ENCODE measurements around the gene UMODL1. TPM values are rescaled to one million over a fixed set of nuclear protein-coding genes. Genes with fewer than 3 reads are reported as not detected.

Gene UMODL1
- total RNA-seq, 1 experiment from 2014 or later, result 0.18 TPM

DNA sequence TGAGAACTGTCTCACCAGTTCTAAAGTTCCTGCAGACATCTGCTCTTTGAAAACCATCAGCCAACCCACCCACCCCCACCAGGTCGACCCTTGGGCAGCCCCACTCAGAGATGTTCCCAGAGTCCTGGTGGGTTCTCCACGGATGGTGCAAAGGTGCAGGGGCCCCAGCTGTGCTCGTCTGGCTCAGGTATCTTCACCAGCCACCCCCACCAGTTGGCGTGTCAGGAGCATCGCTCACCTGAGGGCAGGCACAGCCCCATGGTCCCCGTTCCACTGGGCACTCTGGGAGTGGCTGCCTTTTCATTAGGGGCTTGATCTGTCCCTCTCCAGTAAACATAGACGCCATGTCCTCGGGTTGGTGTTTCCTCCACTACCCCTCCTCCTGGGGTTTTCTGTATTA, 70.5 kb downstream of the UMODL1 start:
- H3K4me1 ChIP-seq (ENCODE audit: control insufficient read depth, insufficient read depth, low read length), result no peaks in the 10 kb centered on the region; the same call in 1 of the 2 replicates
- BruUV-seq (replicated peaks), result no TSS peak
- no peak for TF ChIP-seq POLR2AphosphoS5 (IDR thresholded peaks at IDR 0.05; ENCODE audit: low read depth, low read length)
- TF ChIP-seq TCF7L2 (IDR thresholded peaks at IDR 0.05; ENCODE audit: low read depth, low read length), result no peak
- TF ChIP-seq SIN3A (IDR thresholded peaks at IDR 0.05; ENCODE audit: borderline replicate concordance, insufficient read depth, low read depth, low read length), result no peak
- TF ChIP-seq, protein P1, sequence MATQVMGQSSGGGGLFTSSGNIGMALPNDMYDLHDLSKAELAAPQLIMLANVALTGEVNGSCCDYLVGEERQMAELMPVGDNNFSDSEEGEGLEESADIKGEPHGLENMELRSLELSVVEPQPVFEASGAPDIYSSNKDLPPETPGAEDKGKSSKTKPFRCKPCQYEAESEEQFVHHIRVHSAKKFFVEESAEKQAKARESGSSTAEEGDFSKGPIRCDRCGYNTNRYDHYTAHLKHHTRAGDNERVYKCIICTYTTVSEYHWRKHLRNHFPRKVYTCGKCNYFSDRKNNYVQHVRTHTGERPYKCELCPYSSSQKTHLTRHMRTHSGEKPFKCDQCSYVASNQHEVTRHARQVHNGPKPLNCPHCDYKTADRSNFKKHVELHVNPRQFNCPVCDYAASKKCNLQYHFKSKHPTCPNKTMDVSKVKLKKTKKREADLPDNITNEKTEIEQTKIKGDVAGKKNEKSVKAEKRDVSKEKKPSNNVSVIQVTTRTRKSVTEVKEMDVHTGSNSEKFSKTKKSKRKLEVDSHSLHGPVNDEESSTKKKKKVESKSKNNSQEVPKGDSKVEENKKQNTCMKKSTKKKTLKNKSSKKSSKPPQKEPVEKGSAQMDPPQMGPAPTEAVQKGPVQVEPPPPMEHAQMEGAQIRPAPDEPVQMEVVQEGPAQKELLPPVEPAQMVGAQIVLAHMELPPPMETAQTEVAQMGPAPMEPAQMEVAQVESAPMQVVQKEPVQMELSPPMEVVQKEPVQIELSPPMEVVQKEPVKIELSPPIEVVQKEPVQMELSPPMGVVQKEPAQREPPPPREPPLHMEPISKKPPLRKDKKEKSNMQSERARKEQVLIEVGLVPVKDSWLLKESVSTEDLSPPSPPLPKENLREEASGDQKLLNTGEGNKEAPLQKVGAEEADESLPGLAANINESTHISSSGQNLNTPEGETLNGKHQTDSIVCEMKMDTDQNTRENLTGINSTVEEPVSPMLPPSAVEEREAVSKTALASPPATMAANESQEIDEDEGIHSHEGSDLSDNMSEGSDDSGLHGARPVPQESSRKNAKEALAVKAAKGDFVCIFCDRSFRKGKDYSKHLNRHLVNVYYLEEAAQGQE (IDR thresholded peaks at IDR 0.05; ENCODE audit: insufficient read depth in 1 of 2, low read depth in 2 of 2, low read length in 1 of 2), result no peak
- TF ChIP-seq, protein P2, sequence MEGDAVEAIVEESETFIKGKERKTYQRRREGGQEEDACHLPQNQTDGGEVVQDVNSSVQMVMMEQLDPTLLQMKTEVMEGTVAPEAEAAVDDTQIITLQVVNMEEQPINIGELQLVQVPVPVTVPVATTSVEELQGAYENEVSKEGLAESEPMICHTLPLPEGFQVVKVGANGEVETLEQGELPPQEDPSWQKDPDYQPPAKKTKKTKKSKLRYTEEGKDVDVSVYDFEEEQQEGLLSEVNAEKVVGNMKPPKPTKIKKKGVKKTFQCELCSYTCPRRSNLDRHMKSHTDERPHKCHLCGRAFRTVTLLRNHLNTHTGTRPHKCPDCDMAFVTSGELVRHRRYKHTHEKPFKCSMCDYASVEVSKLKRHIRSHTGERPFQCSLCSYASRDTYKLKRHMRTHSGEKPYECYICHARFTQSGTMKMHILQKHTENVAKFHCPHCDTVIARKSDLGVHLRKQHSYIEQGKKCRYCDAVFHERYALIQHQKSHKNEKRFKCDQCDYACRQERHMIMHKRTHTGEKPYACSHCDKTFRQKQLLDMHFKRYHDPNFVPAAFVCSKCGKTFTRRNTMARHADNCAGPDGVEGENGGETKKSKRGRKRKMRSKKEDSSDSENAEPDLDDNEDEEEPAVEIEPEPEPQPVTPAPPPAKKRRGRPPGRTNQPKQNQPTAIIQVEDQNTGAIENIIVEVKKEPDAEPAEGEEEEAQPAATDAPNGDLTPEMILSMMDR (IDR thresholded peaks at IDR 0.05), result no peak
- DNase-seq (ENCODE audit: low read depth, low spot score) (no peak), ATAC-seq (no peak)
- H3K27ac ChIP-seq (ENCODE audit: low read length), result no peak overlapping the region
- no peaks in the 10 kb centered on the region for H3K9me3 ChIP-seq (ENCODE audit: control insufficient read depth, insufficient read depth, low read depth, low read length)
- ChIA-PET CTCF (no interaction called here), POLR2A (no interaction called here)
- intact Hi-C loops (cut with micrococcal nuclease; ENCODE audit: unreplicated experiment) (loop anchor here (5.0 to 10.0 kb wide), 3 partner anchors 113 to 306 kb away; no protein-coding TSS in a partner anchor), in situ Hi-C loops (cut with HindIII; ENCODE audit: low pct_unique_long_range_greater_than_20kb, low sequenced_read_pairs) (no loop called here)
- H3K36me3 ChIP-seq (ENCODE audit: control insufficient read depth, insufficient read depth, low read length), result no peaks in the 10 kb centered on the region
- no peak overlapping the region for H3K4me3 ChIP-seq (ENCODE audit: low read depth in 2 of 2, low read length in 2 of 2)
- no peaks in the 10 kb centered on the region for H3K27me3 ChIP-seq (ENCODE audit: control insufficient read depth, insufficient read depth, low read length)

GRCh38 chr21:42142141-42142540, 71.0 kb downstream of the UMODL1 start:
- in situ Hi-C loops (cut with HindIII; ENCODE audit: low pct_unique_long_range_greater_than_20kb, low sequenced_read_pairs) (no loop called here), intact Hi-C loops (cut with micrococcal nuclease; ENCODE audit: unreplicated experiment) (loop anchor here (5.0 to 10.0 kb wide), 3 partner anchors 113 to 305 kb away; no protein-coding TSS in a partner anchor)
- TF ChIP-seq, protein P2 (IDR thresholded peaks at IDR 0.05), result no peak
- TF ChIP-seq SIN3A (IDR thresholded peaks at IDR 0.05; ENCODE audit: borderline replicate concordance, insufficient read depth, low read depth, low read length) (no peak), POLR2AphosphoS5 (IDR thresholded peaks at IDR 0.05; ENCODE audit: low read depth, low read length) (no peak), TCF7L2 (IDR thresholded peaks at IDR 0.05; ENCODE audit: low read depth, low read length) (no peak)
- TF ChIP-seq, protein P1 (IDR thresholded peaks at IDR 0.05; ENCODE audit: insufficient read depth in 1 of 2, low read depth in 2 of 2, low read length in 1 of 2), result no peak
- no peaks in the 10 kb centered on the region for H3K27me3 ChIP-seq (ENCODE audit: control insufficient read depth, insufficient read depth, low read length)
- no peaks in the 10 kb centered on the region for H3K36me3 ChIP-seq (ENCODE audit: control insufficient read depth, insufficient read depth, low read length)
- ATAC-seq (no peak), DNase-seq (ENCODE audit: low read depth, low spot score) (no peak)
- POLR2A ChIA-PET, result no interaction called here
- CTCF ChIA-PET, result no interaction called here
- no peak overlapping the region for H3K4me3 ChIP-seq (ENCODE audit: low read depth in 2 of 2, low read length in 2 of 2)
- H3K27ac ChIP-seq (ENCODE audit: low read length), result no peak overlapping the region
- no peaks in the 10 kb centered on the region for H3K9me3 ChIP-seq (ENCODE audit: control insufficient read depth, insufficient read depth, low read depth, low read length)
- no TSS peak for BruUV-seq (replicated peaks)
- no peaks in the 10 kb centered on the region; the same call in 1 of the 2 replicates for H3K4me1 ChIP-seq (ENCODE audit: control insufficient read depth, insufficient read depth, low read length)
